ENCODE results near the gene MORN5.

DNA sequence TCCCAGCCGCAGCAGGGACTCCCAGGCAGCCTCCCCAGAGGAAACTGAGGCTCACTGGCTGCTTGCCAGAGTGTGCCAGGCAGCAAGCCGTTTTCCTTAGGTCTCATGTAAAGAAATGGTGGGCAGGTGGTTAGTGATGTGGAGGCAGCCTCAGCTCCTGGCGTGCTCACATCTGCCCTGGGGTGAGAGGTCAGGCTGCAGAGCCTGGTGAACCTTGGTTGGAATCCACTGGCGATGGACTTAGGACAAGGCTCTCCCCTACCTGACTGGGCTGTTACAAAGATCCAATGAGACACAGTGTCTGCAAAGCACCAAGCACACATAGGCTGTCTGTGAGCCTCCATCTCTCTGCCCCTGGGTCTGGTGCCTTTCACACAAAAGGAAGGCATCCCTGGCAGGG, 38.2 kb downstream of the MORN5 start:
- no peak for TF ChIP-seq POLR2A (IDR thresholded peaks at IDR 0.05; ENCODE audit: low read depth, low read length)
- no peak for TF ChIP-seq POLR2AphosphoS5 (IDR thresholded peaks at IDR 0.05; ENCODE audit: low read depth, low read length)
